Colonic mucosa (tissue), 4 donors: ENCODE measurements around the gene TMC3. TPM values are rescaled to one million over a fixed set of nuclear protein-coding genes. Genes with fewer than 3 reads are reported as not detected.
"Not testable (repeated sequence)": the region's sequence is repeated elsewhere in the genome, so short reads cannot be mapped to it uniquely, and the experiment has no call there.

Experiments used
- DNase-seq: peaks from one replicate; pipeline ENCODE4 v3.0.0-alpha.2; 2020
- H3K27ac ChIP-seq: fragments of 200-600 bp; one replicate; pipeline ENCODE4 v1.8.0; 2021
- H3K27me3 ChIP-seq: fragments of 200-600 bp; one replicate; pipeline ENCODE4 v1.8.0; 2021
- H3K36me3 ChIP-seq: fragments of 200-600 bp; one replicate; pipeline ENCODE4 v1.8.0; 2021
- H3K4me1 ChIP-seq: fragments of 200-600 bp; one replicate; pipeline ENCODE4 v1.8.0; 2021; ENCODE audit warnings: mild to moderate bottlenecking
- H3K4me3 ChIP-seq: fragments of 200-600 bp; one replicate; pipeline ENCODE4 v1.8.0; 2021
- H3K9ac ChIP-seq, 2 donors: one replicate each; pipeline ENCODE4 v1.7.0; 2013; ENCODE audit warnings: control low read depth in 2 of 2, low read depth in 2 of 2, low read length in 2 of 2
- H3K9me3 ChIP-seq: fragments of 200-600 bp; one replicate; pipeline ENCODE4 v1.8.0; 2021
- CTCF ChIP-seq: fragments of 200-600 bp; IDR thresholded peaks from one replicate; pipeline ENCODE4 v1.8.0; 2022; ENCODE audit warnings: antibody characterized with exemption, mild to moderate bottlenecking
- intact Hi-C: fragments of 100-400 bp; cut with DNase I; formaldehyde crosslinking; loops from one replicate; pipeline ENCODE4 v1.14.1; 2022
- total RNA-seq, 2 donors: library from RNA; stranded (reverse); fragmentation: NEBNext Ultra II Directional in 1 of 2; extraction: Animal tissue kit (Norgen Biotek cat#: 25700) in 1 of 2; gene quantifications; one replicate each; pipeline ENCODE4 v1.2.1, GENCODE V29; 2021
- donor health status: healthy.
- donor health status: DM: no; HTN: no; CAD: no.
- donor health status: DM: no; HTN: no; CAD: no.

Gene TMC3
- total RNA-seq, 2 donors from 2014 or later: 0.08 TPM; not detected in 1

GRCh38 chr15:81358248-81358647, 15.8 kb downstream of the TMC3 start:
- no peak overlapping the region for H3K4me3 ChIP-seq
- H3K36me3 ChIP-seq: no peaks in the 10 kb centered on the region
- no peaks in the 10 kb centered on the region for H3K4me1 ChIP-seq
- DNase-seq: no peak
- H3K27me3 ChIP-seq: no peaks in the 10 kb centered on the region
- intact Hi-C loops: no loop called here
- no peak overlapping the region for H3K9ac ChIP-seq
- TF ChIP-seq CTCF: no peak
- no peaks in the 10 kb centered on the region for H3K9me3 ChIP-seq
- H3K27ac ChIP-seq: no peak overlapping the region

DNA sequence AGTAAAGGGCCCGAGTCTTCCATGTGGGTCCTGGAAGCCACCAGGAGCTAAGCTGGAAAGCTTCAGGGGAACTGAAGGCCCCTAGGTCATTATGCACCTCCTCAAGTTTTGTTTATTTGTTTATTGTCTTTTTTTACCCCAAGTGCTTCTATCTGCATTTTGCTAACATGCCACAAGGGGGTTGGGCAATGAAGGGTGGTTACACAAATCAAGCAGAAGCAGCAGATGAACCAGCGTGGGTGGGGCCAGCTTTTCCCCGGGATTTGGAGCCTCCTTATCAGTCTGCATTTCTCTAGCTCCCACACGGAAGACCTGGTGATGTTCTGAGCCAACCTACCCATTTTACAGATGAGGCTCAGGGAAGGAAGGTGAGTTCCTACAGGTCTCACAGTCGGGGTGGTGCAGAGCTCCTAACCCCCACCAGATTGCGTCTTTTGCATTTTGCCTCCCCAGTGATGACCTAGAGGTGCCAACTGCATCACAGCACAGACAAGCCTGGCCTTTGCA, 16.8 kb downstream of the TMC3 start:
- no peak overlapping the region for H3K9ac ChIP-seq
- H3K27ac ChIP-seq: no peak overlapping the region
- DNase-seq: no peak
- H3K9me3 ChIP-seq: no peaks in the 10 kb centered on the region
- no peaks in the 10 kb centered on the region for H3K27me3 ChIP-seq
- no peak overlapping the region for H3K4me3 ChIP-seq
- intact Hi-C loops: no loop called here
- no peaks in the 10 kb centered on the region for H3K4me1 ChIP-seq
- H3K36me3 ChIP-seq: no peaks in the 10 kb centered on the region
- TF ChIP-seq CTCF: no peak

GRCh38 chr15:81356252-81356651, 17.8 kb downstream of the TMC3 start:
- TF ChIP-seq CTCF: no peak
- Histone ChIP-seq H3K4me1 (no peaks in the 10 kb centered on the region), H3K9me3 (no peaks in the 10 kb centered on the region), H3K4me3 (no peak overlapping the region), H3K9ac (no peak overlapping the region), H3K27me3 (no peaks in the 10 kb centered on the region), H3K27ac (no peak overlapping the region), H3K36me3 (no peaks in the 10 kb centered on the region)
- intact Hi-C loops: no loop called here
- no peak for DNase-seq

DNA sequence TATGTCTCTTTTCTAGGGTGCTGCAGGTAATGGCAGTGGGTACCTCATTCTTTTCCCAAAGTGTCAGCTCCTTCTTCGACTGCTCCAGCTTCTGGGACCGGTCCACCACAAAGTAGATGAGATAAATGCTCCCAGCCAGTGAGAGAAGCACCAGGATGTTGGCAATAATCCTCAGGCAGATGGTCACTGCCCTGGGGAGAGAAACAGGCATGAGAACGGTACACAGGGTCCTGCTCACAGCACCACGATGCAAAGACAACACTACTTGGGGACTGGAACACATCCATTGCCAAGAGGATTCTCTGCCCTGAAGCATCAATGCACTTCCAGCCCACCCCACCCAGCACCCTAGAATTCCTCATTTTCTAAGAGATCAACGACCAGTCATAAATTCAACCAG, 22.4 kb downstream of the TMC3 start:
- H3K27me3 ChIP-seq: no peaks in the 10 kb centered on the region
- H3K9me3 ChIP-seq: no peaks in the 10 kb centered on the region
- H3K27ac ChIP-seq: no peak overlapping the region
- intact Hi-C loops: no loop called here
- no peak overlapping the region for H3K4me3 ChIP-seq
- H3K9ac ChIP-seq: no peak overlapping the region
- DNase-seq: no peak
- no peaks in the 10 kb centered on the region for H3K36me3 ChIP-seq
- no peak for TF ChIP-seq CTCF
- no peaks in the 10 kb centered on the region for H3K4me1 ChIP-seq

GRCh38 chr15:81349271-81349670, 24.7 kb downstream of the TMC3 start:
- H3K9me3 ChIP-seq: no peaks in the 10 kb centered on the region
- no peak overlapping the region for H3K4me3 ChIP-seq
- DNase-seq: no peak
- no peak overlapping the region for H3K9ac ChIP-seq
- no peak overlapping the region for H3K27ac ChIP-seq
- intact Hi-C loops: loop anchor here (10.0 kb wide), 1 partner anchor 56 kb away; no protein-coding TSS in a partner anchor
- no peaks in the 10 kb centered on the region for H3K27me3 ChIP-seq
- H3K36me3 ChIP-seq: no peaks in the 10 kb centered on the region
- no peak for TF ChIP-seq CTCF
- H3K4me1 ChIP-seq: no peaks in the 10 kb centered on the region

- intact Hi-C loops: loop anchor here (10.0 kb wide), 1 partner anchor 56 kb away; no protein-coding TSS in a partner anchor
- H3K4me3 ChIP-seq, H3K9ac ChIP-seq: not testable (repeated sequence)
These were observed 25.3 kb downstream of the TMC3 start for GRCh38 chr15:81348691-81349090.

More at GRCh38 chr15:81348691-81349090, 25.3 kb downstream of the TMC3 start:
- H3K9me3 ChIP-seq, H3K36me3 ChIP-seq, H3K27me3 ChIP-seq, DNase-seq, H3K4me1 ChIP-seq, H3K27ac ChIP-seq: not testable (repeated sequence)
